GM19351 (cell line): ENCODE data around the gene ZNF789.
A peak's percentile ranks its signal among the peaks of the same experiment; 100 is the strongest.
"Not testable (repeated sequence)": the region's sequence is repeated elsewhere in the genome, so short reads cannot be mapped to it uniquely, and the experiment has no call there.

Source experiments
- ATAC-seq: cut with Tn5 transposase; IDR thresholded peaks from one replicate; pipeline ENCODE4 v1.9.1; 2021; ENCODE audit warnings: mild to moderate bottlenecking, moderate library complexity; ENCODE audit not compliant: unreplicated experiment

ZNF789 gene

DNA sequence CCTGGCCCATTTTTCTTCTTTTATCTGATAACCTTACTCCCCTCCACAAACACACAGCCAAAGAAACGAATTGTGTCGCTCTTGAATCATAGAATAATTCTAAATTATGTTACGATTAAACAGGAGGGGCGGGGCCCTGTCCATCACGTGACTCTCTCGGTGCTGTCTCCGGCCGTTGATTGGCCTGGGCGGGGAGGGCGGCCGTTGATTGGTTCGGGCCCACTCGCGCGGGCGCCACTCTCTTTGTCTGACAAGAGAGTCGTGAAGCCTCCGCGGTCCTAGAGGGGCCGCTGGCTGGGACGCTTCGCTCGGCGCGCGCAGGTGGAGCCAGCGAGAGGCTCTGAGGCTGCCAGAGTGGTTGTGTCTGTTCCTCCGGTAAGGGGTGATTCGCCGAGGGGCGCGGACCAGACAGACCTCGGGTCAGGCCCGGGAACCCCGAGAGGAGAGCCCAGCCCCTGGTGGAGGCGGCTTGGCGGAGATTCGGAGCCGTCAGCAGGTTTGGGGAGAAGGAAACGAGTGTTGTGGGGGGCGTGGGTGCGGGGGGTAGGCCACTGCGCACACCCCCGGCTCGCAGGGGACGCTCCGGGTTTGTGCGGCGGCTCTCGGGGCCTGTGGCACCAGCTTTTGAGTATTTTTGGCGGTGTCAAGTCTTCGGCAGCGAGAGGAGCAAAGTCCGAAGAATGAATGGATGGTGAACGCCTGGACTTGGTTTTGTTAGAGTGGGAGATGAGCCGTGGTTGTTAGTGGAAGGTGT is at the start of gene ZNF789:
TSS of gene ZNF789 (plus strand) at position 330 of the 754 bp plus-strand sequence. CDS start 3,567 bp downstream, outside the sequence.
- ATAC-seq, result peak; percentile 97

DNA sequence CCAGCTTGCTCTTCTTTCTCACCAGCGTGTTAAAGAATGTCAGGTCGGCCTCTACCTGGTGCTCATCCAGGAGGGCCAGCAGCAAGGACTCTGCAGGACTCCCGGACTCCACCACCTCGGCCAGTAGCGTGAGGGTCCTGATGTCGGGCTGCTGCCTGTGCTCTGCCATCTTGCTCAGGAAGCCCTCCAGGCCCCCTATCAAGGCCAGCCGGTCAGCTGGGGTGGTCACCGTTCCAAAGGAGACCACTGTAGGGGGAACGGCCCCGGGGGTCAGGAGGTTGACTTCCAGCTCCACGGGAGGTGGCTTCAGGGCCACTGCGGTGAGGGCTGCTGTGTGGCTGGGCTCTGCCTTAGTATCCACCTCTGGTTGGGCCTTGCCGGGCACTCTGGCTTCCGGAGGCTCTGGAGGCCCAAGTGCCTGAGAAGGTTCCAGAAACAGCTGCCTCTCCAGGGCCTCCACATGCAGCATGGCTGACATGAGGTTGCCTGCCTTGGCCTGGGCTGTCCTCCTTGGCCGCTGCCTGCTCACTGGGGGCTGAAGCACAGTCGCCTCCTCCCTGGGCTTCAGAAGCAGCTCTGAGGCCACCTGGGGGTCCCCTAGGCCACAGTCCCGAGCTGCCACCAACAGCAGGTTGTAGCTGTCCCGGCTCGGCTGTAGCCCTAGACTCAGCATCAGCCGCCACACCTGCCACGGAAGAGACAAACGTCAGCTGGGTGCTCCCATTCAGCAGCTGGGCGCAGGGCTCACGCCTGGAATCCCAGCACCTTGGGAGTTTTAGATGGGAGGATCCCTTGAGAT is 47.6 kb upstream of the ZNF789 start:
- ATAC-seq, result no peak

DNA sequence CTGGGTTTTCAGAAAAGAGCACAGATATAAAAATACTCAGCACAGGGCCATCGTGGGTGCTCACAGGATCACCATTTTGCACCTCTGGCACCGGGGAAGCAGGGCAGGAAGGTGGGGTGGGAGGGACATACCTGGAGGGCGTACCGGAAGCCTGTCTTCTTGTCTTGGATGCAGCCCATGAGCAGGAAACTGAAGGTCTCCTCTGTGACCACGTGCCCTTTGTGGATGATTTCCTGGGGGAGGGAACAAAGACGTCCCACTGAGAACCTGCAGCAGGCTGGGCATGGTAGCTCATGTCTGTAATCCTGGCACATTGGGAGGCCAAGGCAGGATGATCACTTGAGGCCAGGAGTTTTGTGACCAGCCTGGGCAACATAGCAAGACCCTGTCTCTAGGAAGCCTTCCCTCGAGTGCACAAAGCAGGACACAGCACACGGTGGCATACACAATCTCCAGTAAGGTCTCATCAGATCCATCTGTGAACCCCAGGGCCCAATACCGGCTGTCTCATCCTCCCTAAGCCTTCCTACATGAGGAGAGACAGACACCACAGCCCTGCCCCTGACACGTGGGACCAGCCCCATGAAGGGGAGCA is 43.6 kb upstream of the ZNF789 start:
- no peak for ATAC-seq

DNA sequence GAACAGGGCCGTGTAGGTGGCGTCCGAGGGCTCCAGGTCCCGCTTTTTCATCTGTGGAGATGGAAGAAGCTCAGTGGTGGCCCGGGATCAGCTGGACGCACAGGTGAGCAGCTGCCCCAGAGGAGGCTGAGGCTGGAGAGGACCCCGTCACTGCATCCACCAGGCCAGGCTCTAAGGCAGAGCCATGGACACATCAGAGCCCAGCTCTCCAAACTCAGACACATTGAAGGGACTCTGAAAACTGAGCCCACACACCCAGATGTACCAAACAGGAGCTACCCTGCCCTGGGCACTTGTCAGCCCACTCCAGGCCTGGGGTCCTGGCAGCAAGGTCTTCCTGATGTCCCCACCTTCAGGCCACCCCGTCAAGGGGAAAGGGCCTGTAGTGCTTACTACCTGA is 42.9 kb upstream of the ZNF789 start:
- ATAC-seq, result no peak

DNA sequence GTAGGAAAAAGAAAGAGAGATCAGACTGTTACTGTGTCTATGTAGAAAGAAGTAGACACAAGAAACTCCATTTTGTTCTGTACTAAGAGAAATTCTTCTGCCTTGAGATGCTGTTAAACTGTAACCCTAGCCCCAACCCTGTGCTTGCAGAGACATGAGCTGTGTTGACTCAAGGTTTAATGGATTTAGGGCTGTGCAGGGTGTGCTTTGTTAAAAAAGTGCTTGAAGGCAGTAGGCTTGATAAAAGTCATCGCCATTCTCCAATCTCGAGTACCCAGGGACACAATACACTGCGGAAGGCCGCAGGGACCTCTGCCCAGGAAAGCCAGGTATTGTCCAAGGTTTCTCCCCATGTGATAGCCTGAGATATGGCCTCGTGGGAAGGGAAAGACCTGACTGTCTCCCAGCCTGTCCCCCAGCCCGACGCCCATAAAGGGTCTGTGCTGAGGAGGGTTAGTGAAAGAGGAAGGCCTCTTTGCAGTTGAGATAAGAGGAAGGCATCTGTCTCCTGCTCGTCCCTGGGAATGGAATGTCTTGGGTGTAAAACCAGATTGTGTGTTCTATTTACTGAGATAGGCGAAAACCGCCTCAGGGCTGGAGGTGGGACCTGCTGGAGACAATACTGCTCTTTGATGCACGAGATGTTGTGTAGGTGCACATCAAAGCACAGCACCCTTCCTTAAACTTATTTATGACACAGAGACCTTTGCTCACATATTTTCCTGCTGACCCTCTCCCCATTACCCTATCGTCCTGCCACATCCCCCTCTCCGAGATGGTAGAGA is 40.7 kb upstream of the ZNF789 start:
- not testable (repeated sequence) for ATAC-seq

DNA sequence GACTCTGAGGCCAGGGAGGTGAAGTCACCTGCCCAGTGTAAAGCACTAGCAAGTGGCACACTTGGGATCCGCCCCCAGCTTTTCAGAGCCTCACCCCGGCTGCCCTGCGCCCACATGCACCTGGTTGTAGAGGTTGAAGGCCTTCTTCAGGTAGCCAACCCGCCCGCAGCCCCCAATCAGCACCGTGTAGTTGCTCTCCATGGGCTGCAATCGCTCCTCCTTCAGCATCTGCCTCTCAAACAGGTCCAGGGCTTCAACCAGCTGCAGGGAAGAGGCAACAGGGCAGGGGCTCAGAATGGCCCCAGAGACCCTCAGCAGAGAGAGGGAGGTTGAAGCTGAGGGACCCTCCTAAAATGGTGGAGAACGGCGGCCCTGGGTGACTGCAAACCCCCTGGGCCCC is 39.5 kb upstream of the ZNF789 start:
- no peak for ATAC-seq

DNA sequence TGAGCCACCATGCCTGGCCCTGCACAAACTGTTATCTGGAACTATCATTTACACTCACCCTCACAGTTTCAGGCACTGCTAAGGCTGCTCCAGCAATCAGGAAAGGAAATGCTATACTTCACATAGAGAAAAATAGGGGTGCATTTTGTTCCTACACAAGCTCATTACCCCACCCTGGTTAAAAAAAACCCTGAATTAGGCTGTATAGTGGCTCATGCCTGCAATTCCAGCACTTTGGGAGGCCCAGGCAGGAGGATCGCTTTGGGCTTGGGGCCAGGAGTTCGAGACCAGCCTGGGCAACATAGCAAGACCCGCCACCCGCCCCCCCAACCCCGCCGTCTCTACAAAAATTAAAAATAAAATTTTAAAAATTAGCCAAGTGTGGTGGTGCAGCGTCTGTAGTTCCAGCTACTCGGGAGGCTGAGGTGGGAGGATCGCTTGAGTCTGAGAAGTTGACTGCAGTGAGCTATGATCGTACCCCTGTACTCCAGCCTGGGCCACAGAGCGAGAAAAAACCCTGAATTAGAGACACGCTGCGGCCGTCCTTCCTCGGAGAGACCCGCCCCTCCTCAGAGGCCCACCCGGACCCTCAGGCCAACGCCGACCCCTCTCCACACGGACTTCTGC is 34.6 kb upstream of the ZNF789 start:
- ATAC-seq, result peak; percentile 11

DNA sequence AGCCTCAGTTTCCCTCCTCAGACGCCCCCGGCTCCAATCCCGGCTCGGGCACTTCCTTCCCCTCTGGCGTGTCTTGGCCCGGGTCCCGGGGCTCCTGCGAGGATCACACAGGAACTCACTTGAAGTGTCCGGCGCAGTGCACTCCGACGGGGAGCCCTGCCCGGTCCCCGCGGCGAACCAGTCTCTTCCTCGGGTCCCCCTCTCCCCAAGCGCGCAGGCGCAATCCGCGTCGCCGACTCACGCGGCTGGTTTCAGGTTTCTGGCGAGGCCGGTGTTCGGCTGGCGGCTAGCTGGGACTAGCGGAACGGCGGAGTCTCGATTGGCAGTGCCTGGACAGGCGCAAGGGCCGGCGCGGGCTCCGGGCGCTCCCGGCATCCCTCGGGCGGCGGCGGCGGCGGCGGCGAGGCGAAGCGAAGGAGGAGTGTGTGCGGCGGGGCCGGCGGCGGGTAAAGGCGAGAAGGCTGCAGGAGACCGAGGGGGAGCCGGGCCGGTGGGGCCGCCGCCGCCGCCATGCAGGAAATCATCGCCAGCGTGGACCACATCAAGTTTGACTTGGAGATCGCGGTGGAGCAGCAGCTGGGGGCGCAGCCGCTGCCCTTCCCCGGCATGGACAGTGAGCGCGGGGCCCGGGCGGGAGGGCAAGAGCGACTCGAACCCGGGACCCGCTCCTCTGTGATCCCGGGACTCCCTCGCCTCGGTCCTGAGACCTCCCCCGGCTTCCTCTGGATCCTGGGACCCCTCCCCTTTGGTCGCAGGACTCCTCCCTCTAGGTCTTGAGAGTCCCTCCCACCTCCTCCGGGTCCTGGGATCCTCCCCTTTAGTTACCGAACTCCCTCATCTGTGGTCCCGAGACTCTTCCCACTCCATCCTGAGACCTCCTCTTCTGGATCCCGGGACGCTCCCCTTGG is 33.9 kb upstream of the ZNF789 start, which contains the start of the genes CPSF4 and PTCD1:
TSS of gene CPSF4 (plus strand) at position 371 of the 908 bp plus-strand sequence. CDS start at position 511, 140 bp downstream.
TSS of gene PTCD1 (minus strand) at position 226 of the 908 bp plus-strand sequence. CDS start 3,556 bp downstream, outside the sequence.
- peak; percentile 91 for ATAC-seq

DNA sequence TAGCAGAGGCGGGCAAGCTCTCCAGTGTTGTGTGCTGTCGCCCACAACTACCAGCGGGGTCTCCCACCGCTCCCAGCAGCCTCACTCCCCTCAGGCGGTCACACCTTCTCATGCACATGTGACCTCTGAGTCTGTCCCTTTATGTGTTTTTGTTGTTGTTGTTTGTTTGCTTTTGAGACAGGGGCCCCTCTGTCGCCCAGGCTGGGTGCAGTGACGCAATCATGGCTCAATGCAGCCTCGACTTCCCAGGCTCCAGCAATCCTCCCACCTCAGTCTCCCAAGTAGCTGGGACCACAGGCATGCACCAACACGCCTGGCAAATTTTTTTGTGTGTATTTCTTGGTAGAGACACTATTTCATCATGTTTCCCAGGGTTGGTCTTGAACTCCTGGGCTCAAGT is 32.5 kb upstream of the ZNF789 start:
- no peak for ATAC-seq

DNA sequence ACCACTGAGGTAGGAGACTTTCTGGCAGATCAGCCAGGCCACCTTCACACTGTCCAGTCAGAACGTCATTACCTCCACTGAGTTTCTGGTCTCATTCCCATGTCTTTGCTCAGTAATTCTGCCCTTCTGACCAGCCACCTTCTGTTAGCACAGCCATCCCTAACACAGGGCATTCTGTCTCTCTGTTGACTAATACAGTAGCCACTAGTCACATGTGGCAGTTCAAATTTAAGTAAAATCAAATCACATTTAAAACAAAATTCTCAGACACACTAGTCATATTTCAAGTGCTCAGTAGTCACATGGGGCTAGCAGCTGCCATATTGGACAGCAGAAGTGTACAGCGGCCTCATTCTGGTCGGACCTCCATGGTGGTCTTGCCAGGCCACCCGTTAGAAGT is 26.6 kb upstream of the ZNF789 start:
- no peak for ATAC-seq

DNA sequence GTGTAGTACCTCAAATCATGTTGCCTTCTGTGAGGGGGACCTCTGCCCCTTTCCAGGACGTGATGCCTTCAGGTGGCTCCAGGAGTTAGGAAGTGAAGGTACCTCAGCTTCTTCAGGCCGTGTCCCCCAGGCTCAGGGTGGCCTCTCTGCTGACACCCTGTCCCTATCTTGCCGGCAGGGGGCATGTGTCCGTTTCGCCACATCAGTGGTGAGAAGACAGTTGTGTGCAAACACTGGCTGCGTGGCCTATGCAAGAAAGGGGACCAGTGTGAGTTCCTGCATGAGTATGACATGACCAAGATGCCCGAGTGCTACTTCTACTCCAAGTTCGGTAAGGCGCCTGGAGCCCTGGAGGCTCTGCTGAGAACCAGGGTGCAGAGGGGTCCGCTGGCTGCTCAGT is 24.7 kb upstream of the ZNF789 start:
- no peak for ATAC-seq

DNA sequence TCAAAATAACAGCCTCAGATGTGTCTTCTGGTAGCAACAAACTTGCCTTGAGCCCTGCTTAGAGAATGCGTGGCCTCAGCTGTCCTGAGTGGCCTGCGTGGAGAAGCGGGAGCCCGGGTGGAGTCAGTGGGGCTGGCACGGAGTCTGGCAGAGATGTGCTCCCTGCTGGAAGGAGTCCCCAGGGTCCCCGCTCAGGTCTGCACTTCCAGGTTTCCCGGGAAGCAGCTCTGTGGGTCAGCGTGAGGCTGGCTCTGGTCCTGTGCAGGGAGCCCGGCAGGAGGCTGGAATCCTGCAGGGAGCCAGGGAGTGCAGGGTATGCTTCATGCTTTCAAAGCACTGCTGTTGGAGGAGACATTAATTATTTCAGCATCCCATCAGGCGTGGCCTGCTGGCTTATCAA is 23.8 kb upstream of the ZNF789 start:
- no peak for ATAC-seq

DNA sequence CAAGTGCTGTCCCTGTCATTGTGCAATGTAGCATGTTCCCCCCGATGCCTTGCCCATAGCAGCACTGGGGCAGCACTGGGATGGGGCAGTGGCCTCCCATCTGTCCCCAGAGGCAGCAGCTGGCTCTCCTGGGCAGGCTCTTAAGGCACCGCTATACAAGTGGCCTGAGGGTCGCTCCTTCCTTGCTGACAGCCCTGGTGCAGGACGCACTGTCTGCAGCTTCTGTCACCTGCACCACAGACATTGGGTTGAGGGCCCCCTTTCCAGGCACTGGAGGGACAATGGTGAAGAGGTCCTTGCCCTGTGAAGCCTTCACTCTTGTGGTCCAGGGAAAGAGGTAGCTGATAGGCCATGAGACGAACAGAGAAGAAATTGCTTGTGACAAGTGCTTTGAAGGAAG is 23.4 kb upstream of the ZNF789 start:
- no peak for ATAC-seq

DNA sequence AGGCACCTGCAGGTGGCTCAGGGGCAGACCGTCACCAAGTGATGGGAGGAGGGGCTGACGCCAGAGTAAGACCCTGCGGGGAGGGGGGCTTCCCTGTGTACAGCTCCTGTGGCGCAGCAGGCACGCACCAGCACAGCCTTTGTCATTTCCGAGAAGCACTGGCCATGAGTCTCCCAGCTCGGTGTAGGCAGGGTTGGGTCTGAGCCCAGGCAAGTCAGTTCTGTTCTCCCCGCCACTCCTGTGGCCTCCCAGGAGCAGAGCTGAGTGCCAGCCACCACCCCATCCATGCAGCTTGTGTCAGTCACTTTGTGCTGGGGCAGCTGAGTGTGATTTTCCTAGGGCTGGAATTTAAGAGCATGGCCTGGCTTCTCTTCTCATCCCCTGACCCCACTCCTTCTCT is 20.8 kb upstream of the ZNF789 start:
- no peak for ATAC-seq

DNA sequence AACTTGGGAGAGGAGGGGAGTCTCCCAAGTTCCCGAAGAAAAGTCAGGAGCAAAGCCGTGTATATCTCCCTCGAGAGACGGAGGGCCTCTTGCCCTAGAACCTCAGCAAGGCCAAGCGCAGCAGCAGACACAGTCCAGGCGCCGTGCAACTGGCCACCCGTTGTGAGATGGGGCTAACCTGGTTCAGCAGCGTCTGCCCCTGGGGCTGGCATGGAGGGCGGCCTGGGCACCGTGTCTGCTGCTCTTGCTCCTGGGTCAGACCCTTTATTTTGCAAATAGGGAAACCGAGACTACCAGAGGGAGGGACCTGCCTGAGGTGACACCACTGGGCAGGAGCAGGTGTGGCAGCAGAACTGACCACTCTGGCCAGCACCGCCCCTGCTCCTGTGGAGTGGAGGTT is 20.1 kb upstream of the ZNF789 start:
- ATAC-seq, result no peak

DNA sequence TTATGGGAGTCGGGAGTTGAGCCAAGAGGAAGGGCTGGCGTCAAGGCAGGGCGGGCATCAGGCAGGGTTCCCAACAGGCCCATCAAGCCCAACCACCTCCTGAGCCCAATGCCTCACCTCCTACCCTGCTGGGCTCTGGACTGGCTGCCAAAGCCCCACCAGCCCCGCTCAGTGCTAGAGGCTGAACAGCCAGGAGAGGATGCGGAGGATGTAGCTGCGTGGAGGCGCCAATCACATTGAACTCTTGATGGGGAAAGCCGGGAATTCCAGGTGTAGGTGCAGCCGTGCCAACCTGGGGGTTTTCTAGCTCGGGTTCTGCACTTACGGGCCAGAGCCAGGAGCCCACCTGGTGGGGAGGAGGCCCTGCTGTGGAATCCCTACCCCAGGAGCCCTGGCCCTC is 19.6 kb upstream of the ZNF789 start:
- no peak for ATAC-seq

DNA sequence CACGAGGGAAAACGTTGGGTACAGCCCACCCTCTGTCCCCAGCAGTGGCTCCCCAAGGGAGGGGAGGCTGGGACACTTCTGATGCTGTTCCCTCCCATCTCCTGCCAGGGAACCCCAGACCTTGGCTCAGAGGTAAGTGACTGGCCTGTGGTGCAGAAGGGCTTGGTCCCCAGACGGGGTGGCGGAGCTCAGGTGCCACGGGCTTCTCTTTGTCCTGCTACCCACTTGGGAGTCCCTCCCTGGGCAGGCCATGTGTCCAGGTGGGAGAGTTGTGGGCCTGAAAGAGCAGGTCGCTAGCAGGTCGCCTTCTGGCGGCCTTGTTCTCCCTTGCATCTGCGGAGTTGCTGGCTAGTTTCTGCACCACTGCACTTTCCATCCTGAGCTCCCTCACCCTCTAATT is 16.8 kb upstream of the ZNF789 start:
- no peak for ATAC-seq

DNA sequence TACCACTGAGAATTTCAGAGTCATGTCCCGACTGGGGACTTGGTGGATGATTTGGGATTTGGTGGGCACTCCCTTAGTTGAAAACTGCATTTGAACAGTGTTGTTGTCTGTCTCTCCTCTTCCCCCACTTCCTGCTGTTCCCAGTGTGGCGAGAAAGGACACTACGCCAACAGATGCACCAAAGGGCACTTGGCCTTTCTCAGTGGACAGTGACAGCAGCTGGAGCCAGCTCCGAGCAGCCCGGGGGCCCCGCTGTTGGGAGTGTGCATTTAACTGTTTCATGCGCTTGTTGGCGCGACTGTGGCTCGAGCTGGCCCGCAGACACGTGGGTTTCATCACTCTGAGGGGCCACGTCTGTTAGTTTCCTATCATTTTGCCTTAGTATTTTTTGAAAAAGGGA is 16.4 kb upstream of the ZNF789 start:
- ATAC-seq, result no peak

DNA sequence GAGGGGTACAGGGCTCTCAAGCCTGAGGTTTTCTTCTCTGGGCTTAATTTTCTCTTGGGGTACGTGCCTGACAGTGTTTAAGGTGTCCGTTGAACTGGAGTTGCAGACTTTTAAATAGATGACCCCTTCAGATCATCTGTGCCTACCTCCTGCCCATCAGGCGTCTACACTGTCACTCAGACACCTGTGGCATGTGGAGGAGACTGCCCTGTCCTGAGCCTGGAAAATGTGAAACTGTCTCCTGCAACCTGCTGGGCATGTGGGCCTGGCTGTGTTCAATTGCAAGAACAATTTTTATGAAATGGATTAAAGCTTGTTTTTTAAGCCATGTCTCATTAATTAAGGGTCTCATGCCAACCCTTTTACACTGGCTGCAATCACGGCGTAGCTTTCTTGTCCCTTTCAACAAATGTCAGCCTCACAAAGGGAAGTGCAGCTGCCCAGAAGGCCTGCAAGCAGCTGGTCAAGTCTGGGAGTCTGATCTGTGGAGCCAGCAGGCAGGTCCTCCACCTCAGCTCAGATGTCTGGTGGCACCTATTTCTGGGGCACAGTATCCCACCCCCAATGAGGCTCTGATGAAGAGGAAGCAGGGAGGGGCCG is 15.5 kb upstream of the ZNF789 start:
- no peak for ATAC-seq
